Measurements from ENCODE around the gene SMIM13.
A peak's percentile ranks its signal among the peaks of the same experiment; 100 is the strongest.
"Not testable (repeated sequence)": the region's sequence is repeated elsewhere in the genome, so short reads cannot be mapped to it uniquely, and the experiment has no call there.

SMIM13 gene

GRCh38 chr6:11085758-11086435 is 7.7 kb upstream of the SMIM13 start:
- no peak for DNase-seq

- DNase-seq: not testable (repeated sequence)
Observed at GRCh38 chr6:11087141-11087812, 6.4 kb upstream of the SMIM13 start.

GRCh38 chr6:11089695-11090094 is 3.9 kb upstream of the SMIM13 start:
- DNase-seq: no peak

- DNase-seq: not testable (repeated sequence)
Observed at GRCh38 chr6:11091141-11091540, 2.5 kb upstream of the SMIM13 start.

- no peak for DNase-seq
Observed at GRCh38 chr6:11092668-11093375, 812 bp upstream of the SMIM13 start.

- no peak for DNase-seq
Observed at GRCh38 chr6:11093376-11093625, 333 bp upstream of the SMIM13 start.

- DNase-seq: peak; percentile 38
Observed at GRCh38 chr6:11094411-11094851, 797 bp downstream of the SMIM13 start.

- no peak for DNase-seq
Observed at GRCh38 chr6:11094941-11095340, 1.3 kb downstream of the SMIM13 start.

- DNase-seq: no peak
Observed at GRCh38 chr6:11096109-11096508, 2.5 kb downstream of the SMIM13 start.

- no peak for DNase-seq
Observed at GRCh38 chr6:11097476-11097875, 3.8 kb downstream of the SMIM13 start.

- no peak for DNase-seq
Observed at GRCh38 chr6:11098004-11098403, 4.4 kb downstream of the SMIM13 start.

GRCh38 chr6:11101417-11101816 is 7.8 kb downstream of the SMIM13 start:
- DNase-seq: no peak

- DNase-seq: no peak
Observed at GRCh38 chr6:11103065-11103464, 9.4 kb downstream of the SMIM13 start.

GRCh38 chr6:11108726-11109125 is 15.1 kb downstream of the SMIM13 start:
- DNase-seq: no peak

- DNase-seq: no peak
Observed at GRCh38 chr6:11110921-11111768, 17.5 kb downstream of the SMIM13 start, which contains the start of gene ERVFRD-1. Gene ERVFRD-1, minus strand, starts transcription at chr6:11111725. Its CDS starts 6,415 bp downstream, at chr6:11105310.

- no peak for DNase-seq
Observed at GRCh38 chr6:11111769-11112437, 18.3 kb downstream of the SMIM13 start.

GRCh38 chr6:11113038-11113437 is 19.4 kb downstream of the SMIM13 start:
- no peak for DNase-seq

- DNase-seq: not testable (repeated sequence)
Observed at GRCh38 chr6:11115808-11116536, 22.3 kb downstream of the SMIM13 start.

- DNase-seq: no peak
Observed at GRCh38 chr6:11120271-11121005, 26.8 kb downstream of the SMIM13 start.

- no peak for DNase-seq
Observed at GRCh38 chr6:11121851-11122250, 28.2 kb downstream of the SMIM13 start.

GRCh38 chr6:11122380-11122779 is 28.7 kb downstream of the SMIM13 start:
- no peak for DNase-seq

Measured in GDM1 (cell line).